HepG2 (cell line): Measurements from ENCODE around the gene RNF213. TPM values are rescaled to one million over a fixed set of nuclear protein-coding genes. Genes with fewer than 3 reads are reported as not detected.

Source experiments
- ATAC-seq: fragments of 200-7000 bp; cut with Tn5 transposase; 3 replicates; pipeline ENCODE4 v1.9.1; 2020; ENCODE audit warnings: mild to moderate bottlenecking, moderate library complexity
- BruUV-seq: library from RNA; stranded (reverse); fragments of 400-500 nt; replicated peaks from 2 replicates; lab custom pipeline; 2021; lab: Mats Ljungman, UMichigan
- CTCF ChIA-PET: fragments of 300-600 bp; formaldehyde crosslinking; extraction: SDS; loops from one replicate; lab custom pipeline; 2021; ENCODE audit warnings: low total read pairs, inconsistent platforms, low intra/inter-chr PET ratio; lab: Yijun Ruan, JAX
- POLR2A ChIA-PET: fragments of 350-600 bp; sonication (Branson Sonifier 250); formaldehyde crosslinking; loops from one replicate; lab custom pipeline; 2020; ENCODE audit warnings: antibody characterized with exemption, inconsistent platforms; lab: Yijun Ruan, JAX
- DNase-seq: peaks from one replicate; pipeline ENCODE4 v3.0.0-alpha.2; 2015; ENCODE audit warnings: low spot score
- FAIRE-seq: peaks from 3 replicates; lab custom pipeline; 2011; peaks lifted over from hg19 to GRCh38; lab: Jason Lieb, UNC
- H2AFZ ChIP-seq: one replicate; pipeline ENCODE4 v1.6.1; 2011; ENCODE audit warnings: low read length, inconsistent platforms
- H3K27ac ChIP-seq: fragments of 300-600 bp; 3 replicates; pipeline ENCODE4 v1.8.0; 2011; ENCODE audit warnings: mixed run types, mild to moderate bottlenecking, mixed read lengths, low read length, inconsistent platforms; ENCODE audit not compliant: insufficient read depth; ENCODE audit errors: extremely low read length
- H3K27me3 ChIP-seq, 2 experiments: fragments of 200-600 bp in 1 of 2; 2 replicates in 1 of 2; 3 replicates in 1 of 2; pipeline versions ENCODE4 v1.6.0 to v1.8.0; 2011; ENCODE audit warnings: low read length in 2 of 2, mild to moderate bottlenecking in 2 of 2, moderate library complexity in 2 of 2, inconsistent platforms in 1 of 2; ENCODE audit not compliant: insufficient read depth in 2 of 2, control insufficient read depth in 1 of 2
- H3K36me3 ChIP-seq, 2 experiments: fragments of 200-600 bp in 1 of 2; replicated peaks in 1 of 2; 2 replicates in 1 of 2; 3 replicates in 1 of 2; pipeline versions ENCODE4 v1.5.1 to v1.8.0; 2011; ENCODE audit warnings: low read length in 2 of 2, inconsistent platforms in 1 of 2; ENCODE audit not compliant: insufficient read depth in 2 of 2, control insufficient read depth in 1 of 2
- H3K4me1 ChIP-seq: 2 replicates; pipeline ENCODE4 v1.5.1; 2012; ENCODE audit warnings: low read length, inconsistent platforms; ENCODE audit not compliant: insufficient read depth
- H3K4me2 ChIP-seq: 2 replicates; pipeline ENCODE4 v1.6.0; 2011; ENCODE audit warnings: low read depth, low read length, inconsistent platforms
- H3K4me3 ChIP-seq, 3 experiments: fragments of 200-600 bp in 1 of 3; sonication (generic), shearing (Covaris generic) in 1 of 3; replicated peaks in 1 of 3; 2 replicates each; pipeline ENCODE4 v1.5.1; 2011 to 2016; ENCODE audit warnings: low read length in 3 of 3, inconsistent platforms in 2 of 3, low read depth in 2 of 3, mild to moderate bottlenecking in 2 of 3, control low read depth in 1 of 3, mixed read lengths in 1 of 3; ENCODE audit not compliant: insufficient read depth in 1 of 3
- H3K79me2 ChIP-seq: one replicate; pipeline ENCODE4 v1.6.1; 2011; ENCODE audit warnings: low read length, inconsistent platforms; ENCODE audit not compliant: insufficient read depth
- H3K9ac ChIP-seq: 2 replicates; pipeline ENCODE4 v1.6.0; 2011; ENCODE audit warnings: mild to moderate bottlenecking, low read depth, low read length, inconsistent platforms; ENCODE audit not compliant: insufficient read depth
- H3K9me3 ChIP-seq: 2 replicates; pipeline ENCODE4 v1.5.1; 2012; ENCODE audit warnings: mild to moderate bottlenecking, low read length
- H4K20me1 ChIP-seq: 2 replicates; pipeline ENCODE4 v1.6.0; 2011; ENCODE audit warnings: inconsistent platforms, mild to moderate bottlenecking, low read length, moderate library complexity; ENCODE audit not compliant: insufficient read depth
- PAWR ChIP-seq: sonication (generic); formaldehyde crosslinking; IDR thresholded peaks from 2 replicates; pipeline ENCODE4 v1.4.0; 2020; ENCODE audit warnings: missing genetic modification reagents, mild to moderate bottlenecking, borderline replicate concordance
- PRMT3 ChIP-seq: sonication (generic); formaldehyde crosslinking; IDR thresholded peaks from 2 replicates; pipeline ENCODE4 v1.8.1; 2022; ENCODE audit warnings: low read depth, mild to moderate bottlenecking, moderate library complexity, missing genetic modification reagents, borderline replicate concordance
- RELA ChIP-seq: sonication (generic); formaldehyde crosslinking; IDR thresholded peaks from 2 replicates; pipeline ENCODE4 v1.4.0; 2020; ENCODE audit warnings: missing genetic modification reagents
- RFX1 ChIP-seq: fragments of 450-650 bp; IDR thresholded peaks from 2 replicates; pipeline ENCODE4 v1.6.1; 2017
- SIX4 ChIP-seq: sonication (generic); formaldehyde crosslinking; IDR thresholded peaks from 2 replicates; pipeline ENCODE4 v1.4.0; 2020; ENCODE audit warnings: missing genetic modification reagents
- THAP9 ChIP-seq: sonication (generic); formaldehyde crosslinking; IDR thresholded peaks from 2 replicates; pipeline ENCODE4; 2020; ENCODE audit warnings: missing genetic modification reagents, mild to moderate bottlenecking, borderline replicate concordance
- WGBS: methylation state at CpG from one replicate; pipeline ENCODE4 v1.1.6; 2017; ENCODE audit warnings: low lambda C conversion rate; 5-methylcytosine and 5-hydroxymethylcytosine counted together
- in situ Hi-C: cut with HindIII; loops from 2 replicates; pipeline ENCODE4 v1.10.0; 2017; ENCODE audit warnings: low pct_unique_long_range_greater_than_20kb; ENCODE audit not compliant: extremely low pct_ligation_motif_present
- intact Hi-C: fragments of 100-400 bp; cut with micrococcal nuclease; formaldehyde crosslinking; loops from one replicate; pipeline ENCODE4 v1.10.0; 2022; ENCODE audit not compliant: unreplicated experiment
- polyA plus RNA-seq, 8 experiments: library from polyadenylated mRNA; depleted of rRNA in 3 of 8; stranded (reverse) in 7 of 8; unstranded in 1 of 8; fragments of >200 nt; fragmentation: Illumina TruSeq in 4 of 8; extraction: Trizol in 4 of 8; gene quantifications; 2 replicates each; pipeline versions ENCODE4 v1.2.1 to v1.2.3, GENCODE V29; 2011 to 2016; ENCODE audit warnings: low read depth in 4 of 8, missing spikeins in 1 of 8, mixed read lengths in 1 of 8; ENCODE audit not compliant: insufficient read depth in 1 of 8
- total RNA-seq, 5 experiments: library from RNA; depleted of rRNA; stranded (reverse); fragments of >200 nt; fragmentation: Illumina TruSeq; extraction: Trizol; gene quantifications; 2 replicates each; pipeline ENCODE4 v1.2.3, GENCODE V29; 2016; ENCODE audit warnings: low read depth in 1 of 5
- TF ChIP-seq, protein P1 (sequence below): sonication (generic); formaldehyde crosslinking; IDR thresholded peaks from 2 replicates; pipeline ENCODE4 v1.5.0; 2020; ENCODE audit warnings: mild to moderate bottlenecking, low read depth, missing genetic modification reagents, borderline replicate concordance
- TF ChIP-seq, protein P2 (sequence below): sonication (generic); formaldehyde crosslinking; IDR thresholded peaks from 2 replicates; pipeline ENCODE4 v1.5.0; 2020; ENCODE audit warnings: mild to moderate bottlenecking, missing genetic modification reagents, borderline replicate concordance

The RNF213 gene
- total and polyA plus RNA-seq, 2 of the 13 experiments (the other 11 are each of a cell fraction or from before 2014, with no cell fraction given) = 38.6 to 38.7 TPM

- ChIA-PET CTCF (no interaction called here), POLR2A (no interaction called here)
- H3K9me3 ChIP-seq = no peaks in the 10 kb centered on the region
- FAIRE-seq (no peak), DNase-seq (no peak), ATAC-seq (no peak)
- no peak overlapping the region for H3K27ac ChIP-seq
- no peaks in the 10 kb centered on the region for H3K4me1 ChIP-seq
- no peak overlapping the region for H3K4me3 ChIP-seq
- H3K4me2 ChIP-seq = no peak overlapping the region
- in situ Hi-C loops (no loop called here), intact Hi-C loops (no loop called here)
- H2AFZ ChIP-seq = no peak overlapping the region
- BruUV-seq = no TSS peak
- peaks cover 6 to 13% of the 10 kb centered on the region in 2 experiments; a peak in 4 of 5 replicates for H3K36me3 ChIP-seq
- TF ChIP-seq RFX1 (no peak), THAP9 (CRISPR knock-in tag) (no peak), PAWR (CRISPR knock-in tag) (no peak), SIX4 (no peak)
- H4K20me1 ChIP-seq = no peaks in the 10 kb centered on the region
- no peaks in the 10 kb centered on the region for H3K79me2 ChIP-seq
- H3K9ac ChIP-seq = no peak overlapping the region
- 93% methylated on average over 6 of the region's 8 CpGs for WGBS
- H3K27me3 ChIP-seq = no peaks in the 10 kb centered on the region
Measured at GRCh38 chr17:80246726-80247125, 13.9 kb upstream of the RNF213 start.

GRCh38 chr17:80247561-80247960, 13.1 kb upstream of the RNF213 start:
- Histone ChIP-seq H3K79me2 (no peaks in the 10 kb centered on the region), H3K4me3 (no peak overlapping the region), H3K4me1 (no peaks in the 10 kb centered on the region)
- POLR2A ChIA-PET = no interaction called here
- ATAC-seq = no peak
- in situ Hi-C loops (no loop called here), intact Hi-C loops (no loop called here)
- TF ChIP-seq PRMT3 (CRISPR knock-in tag) = no peak
- TF ChIP-seq, protein P1, sequence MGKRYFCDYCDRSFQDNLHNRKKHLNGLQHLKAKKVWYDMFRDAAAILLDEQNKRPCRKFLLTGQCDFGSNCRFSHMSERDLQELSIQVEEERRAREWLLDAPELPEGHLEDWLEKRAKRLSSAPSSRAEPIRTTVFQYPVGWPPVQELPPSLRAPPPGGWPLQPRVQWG = no peak
- TF ChIP-seq, protein P2, sequence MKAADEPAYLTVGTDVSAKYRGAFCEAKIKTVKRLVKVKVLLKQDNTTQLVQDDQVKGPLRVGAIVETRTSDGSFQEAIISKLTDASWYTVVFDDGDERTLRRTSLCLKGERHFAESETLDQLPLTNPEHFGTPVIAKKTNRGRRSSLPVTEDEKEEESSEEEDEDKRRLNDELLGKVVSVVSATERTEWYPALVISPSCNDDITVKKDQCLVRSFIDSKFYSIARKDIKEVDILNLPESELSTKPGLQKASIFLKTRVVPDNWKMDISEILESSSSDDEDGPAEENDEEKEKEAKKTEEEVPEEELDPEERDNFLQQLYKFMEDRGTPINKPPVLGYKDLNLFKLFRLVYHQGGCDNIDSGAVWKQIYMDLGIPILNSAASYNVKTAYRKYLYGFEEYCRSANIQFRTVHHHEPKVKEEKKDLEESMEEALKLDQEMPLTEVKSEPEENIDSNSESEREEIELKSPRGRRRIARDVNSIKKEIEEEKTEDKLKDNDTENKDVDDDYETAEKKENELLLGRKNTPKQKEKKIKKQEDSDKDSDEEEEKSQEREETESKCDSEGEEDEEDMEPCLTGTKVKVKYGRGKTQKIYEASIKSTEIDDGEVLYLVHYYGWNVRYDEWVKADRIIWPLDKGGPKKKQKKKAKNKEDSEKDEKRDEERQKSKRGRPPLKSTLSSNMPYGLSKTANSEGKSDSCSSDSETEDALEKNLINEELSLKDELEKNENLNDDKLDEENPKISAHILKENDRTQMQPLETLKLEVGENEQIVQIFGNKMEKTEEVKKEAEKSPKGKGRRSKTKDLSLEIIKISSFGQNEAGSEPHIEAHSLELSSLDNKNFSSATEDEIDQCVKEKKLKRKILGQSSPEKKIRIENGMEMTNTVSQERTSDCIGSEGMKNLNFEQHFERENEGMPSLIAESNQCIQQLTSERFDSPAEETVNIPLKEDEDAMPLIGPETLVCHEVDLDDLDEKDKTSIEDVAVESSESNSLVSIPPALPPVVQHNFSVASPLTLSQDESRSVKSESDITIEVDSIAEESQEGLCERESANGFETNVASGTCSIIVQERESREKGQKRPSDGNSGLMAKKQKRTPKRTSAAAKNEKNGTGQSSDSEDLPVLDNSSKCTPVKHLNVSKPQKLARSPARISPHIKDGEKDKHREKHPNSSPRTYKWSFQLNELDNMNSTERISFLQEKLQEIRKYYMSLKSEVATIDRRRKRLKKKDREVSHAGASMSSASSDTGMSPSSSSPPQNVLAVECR = no peak
- TF ChIP-seq RELA (CRISPR knock-in tag) = no peak
- TF ChIP-seq, all 625 proteins: peak for 0
- WGBS = over 99% methylated on average over 10 of the region's 17 CpGs
- H4K20me1 ChIP-seq = no peaks in the 10 kb centered on the region
- no peak overlapping the region for H3K9ac ChIP-seq
- H3K4me2 ChIP-seq = no peak overlapping the region
- no peak overlapping the region for H3K27ac ChIP-seq
- no peaks in the 10 kb centered on the region for H3K9me3 ChIP-seq
- H3K36me3 ChIP-seq = peaks cover 6 to 8% of the 10 kb centered on the region in 2 experiments; a peak in 4 of 5 replicates
- CTCF ChIA-PET = no interaction called here
- BruUV-seq = no TSS peak
- FAIRE-seq (no peak), DNase-seq (no peak)
- H3K27me3 ChIP-seq = no peaks in the 10 kb centered on the region
- H2AFZ ChIP-seq = no peak overlapping the region
